ENCODE data around the gene ORM2. TPM values are rescaled to one million over a fixed set of nuclear protein-coding genes. Genes with fewer than 3 reads are reported as not detected.

The ORM2 gene
- total and polyA plus RNA-seq, 9 of the 15 experiments (the other 6 are each of a cell fraction or from before 2014, with no cell fraction given), result 0.98 TPM; not detected in 8

- H4K20me1 ChIP-seq (replicated peaks; ENCODE audit: control insufficient read depth, insufficient read depth, low read length), result peaks cover 6% of the 10 kb centered on the region; the same call in 1 of the 2 replicates
- in situ Hi-C loops (cut with MboI) (loop anchor here (10.0 kb wide), 3 partner anchors 135 to 605 kb away; partner anchors contain the start of gene COL27A1), intact Hi-C loops (cut with micrococcal nuclease) (loop anchor here (2.0 to 5.0 kb wide), 2 partner anchors 135 to 553 kb away; partner anchors contain the start of gene COL27A1)
- ATAC-seq (no peak), DNase-seq (ENCODE audit: extremely low read depth in 1 of 4, low spot score in 3 of 4) (no peak), FAIRE-seq (no peak)
- H3K79me2 ChIP-seq (ENCODE audit: control insufficient read depth, insufficient read depth, low read length), result no peaks in the 10 kb centered on the region
- 0% methylated on average over 11 of the region's 13 CpGs for WGBS (ENCODE audit: insufficient coverage, low coverage, missing lambda C conversion rate)
- no peak overlapping the region for H3K9ac ChIP-seq (ENCODE audit: insufficient read depth in 1 of 2, low read depth in 2 of 2, low read length in 2 of 2)
- H3K27ac ChIP-seq (ENCODE audit: extremely low read depth, low read depth, low read length), result no peak overlapping the region
- TF ChIP-seq POLR3G (IDR thresholded peaks at IDR 0.05; ENCODE audit: extremely low read depth, insufficient read length, insufficient replicate concordance), result no peak
- no peak for TF ChIP-seq PRMT5 (CRISPR knock-in tag; IDR thresholded peaks at IDR 0.05)
- no peak for TF ChIP-seq NEUROD1 (IDR thresholded peaks at IDR 0.05; ENCODE audit: borderline replicate concordance, low read depth, low read length, partially characterized antibody)
- TF ChIP-seq ZNF699 (CRISPR knock-in tag; IDR thresholded peaks at IDR 0.05; ENCODE audit: insufficient replicate concordance), result no peak
- TF ChIP-seq ZNF282 (CRISPR knock-in tag; IDR thresholded peaks at IDR 0.05), result no peak
- no peak for TF ChIP-seq NRF1 (conservative IDR thresholded peaks at IDR 0.05 in 1 of 2, IDR thresholded peaks at IDR 0.05 in 1 of 2)
- peaks cover 0 to 4% of the 10 kb centered on the region in 2 experiments; a peak in 2 of 5 replicates for H3K4me1 ChIP-seq (replicated peaks in 1 of 2; ENCODE audit: control insufficient read depth in 2 of 2, insufficient read depth in 2 of 2, low read length in 2 of 2)
- no peak overlapping the region for H3K4me2 ChIP-seq (ENCODE audit: insufficient read depth, low read length)
- no peak overlapping the region for H3K4me3 ChIP-seq
- ChIA-PET CTCF (ENCODE audit: low intra/inter-chr PET ratio) (interaction anchor here (1.5 kb wide), 2 partner anchors 51 to 181 kb away, joined by 10 to 13 read pairs; no protein-coding TSS in a partner anchor), POLR2A (interaction anchor here (0.7 to 1.7 kb wide), 3 partner anchors 16 to 181 kb away, joined by 3 to 6 read pairs (median 4); no protein-coding TSS in a partner anchor)
- 0 out of 2 replicates have a peak, but pooled peaks cover under 1% of the 10 kb centered on the region for H3K9me3 ChIP-seq (replicated peaks; ENCODE audit: control insufficient read depth, insufficient read depth, low read depth, low read length)
- H3K36me3 ChIP-seq (ENCODE audit: control insufficient read depth, insufficient read depth, low read length), result no peaks in the 10 kb centered on the region
- H2AFZ ChIP-seq (ENCODE audit: low read depth, low read length), result no peak overlapping the region
- H3K9me1 ChIP-seq (ENCODE audit: control insufficient read depth, insufficient read depth, low read length), result no peaks in the 10 kb centered on the region
- H3K27me3 ChIP-seq (ENCODE audit: control insufficient read depth in 2 of 2, insufficient read depth in 2 of 2, low read length in 2 of 2), result peaks cover 0 to 32% of the 10 kb centered on the region in 2 experiments; a peak in 2 of 5 replicates
- BruUV-seq (replicated peaks), result no TSS peak
Measured at GRCh38 chr9:114289571-114290481, 39.8 kb upstream of the ORM2 start.

Measured in K562 (cell line).